GM19238 (cell line): ENCODE data around the gene PARP6.

ENCODE experiments used
- DNase-seq: peaks from one replicate; pipeline ENCODE4 v3.0.0; 2011; ENCODE audit warnings: low spot score; ENCODE audit not compliant: insufficient read length

The PARP6 gene

GRCh38 chr15:72272213-72272996 is at the start of gene PARP6:
PARP6 (minus strand) TSS chr15:72272554; CDS start chr15:72267477, 5,077 bp downstream.
- DNase-seq: peak; percentile 98

GRCh38 chr15:72319985-72320671 is 47.8 kb upstream of the PARP6 start, which contains the start of gene CELF6:
CELF6 (minus strand) TSS chr15:72320157; CDS start chr15:72319874, 283 bp downstream.
- peak; percentile 73 for DNase-seq

- DNase-seq: no peak
These were observed 47.1 kb upstream of the PARP6 start for GRCh38 chr15:72319360-72319984.

- DNase-seq: no peak
These were observed 46.1 kb upstream of the PARP6 start for GRCh38 chr15:72318408-72318942.

- DNase-seq: no peak
These were observed 43.5 kb upstream of the PARP6 start for GRCh38 chr15:72315706-72316370.

GRCh38 chr15:72313881-72314280 is 41.5 kb upstream of the PARP6 start:
- no peak for DNase-seq

GRCh38 chr15:72313448-72313840 is 41.1 kb upstream of the PARP6 start:
- no peak for DNase-seq

- peak; percentile 78 for DNase-seq
These were observed 40.5 kb upstream of the PARP6 start for GRCh38 chr15:72312605-72313447.

- DNase-seq: no peak
These were observed 34.7 kb upstream of the PARP6 start for GRCh38 chr15:72307026-72307425.

GRCh38 chr15:72306211-72306785 is 33.9 kb upstream of the PARP6 start:
- no peak for DNase-seq

- DNase-seq: no peak
These were observed 32.2 kb upstream of the PARP6 start for GRCh38 chr15:72304596-72304995.

- DNase-seq: no peak
These were observed 30.6 kb upstream of the PARP6 start for GRCh38 chr15:72302955-72303354.

- no peak for DNase-seq
These were observed 17.4 kb upstream of the PARP6 start for GRCh38 chr15:72289597-72290325.

- DNase-seq: no peak
These were observed 16.6 kb upstream of the PARP6 start for GRCh38 chr15:72288796-72289596.

GRCh38 chr15:72285927-72286516 is 13.7 kb upstream of the PARP6 start:
- no peak for DNase-seq

- DNase-seq: no peak
These were observed 13.0 kb upstream of the PARP6 start for GRCh38 chr15:72285402-72285801.

GRCh38 chr15:72284781-72285180 is 12.4 kb upstream of the PARP6 start:
- no peak for DNase-seq

- no peak for DNase-seq
These were observed 9.4 kb upstream of the PARP6 start for GRCh38 chr15:72281713-72282112.
